Psoas muscle (tissue), 8 donors: ENCODE results near the gene ACADM. TPM values are rescaled to one million over a fixed set of nuclear protein-coding genes. Genes with fewer than 3 reads are reported as not detected.
"Not testable (repeated sequence)": the region's sequence is repeated elsewhere in the genome, so short reads cannot be mapped to it uniquely, and the experiment has no call there.

ENCODE experiments used
- ATAC-seq, 4 donors: fragments of 200-7000 bp; cut with Tn5 transposase; one replicate each; pipeline ENCODE4 v1.9.1; 2020; ENCODE audit warnings: moderate library complexity in 3 of 4, mild to moderate bottlenecking in 2 of 4
- DNase-seq, 2 donors: peaks; one replicate each; pipeline ENCODE4 v3.0.0-alpha.2; 2020
- H3K27ac ChIP-seq: fragments of 200-600 bp; one replicate; pipeline ENCODE4 v1.8.0; 2022
- H3K27me3 ChIP-seq, 3 donors: fragments of 200-600 bp in 1 of 3; one replicate each; pipeline versions ENCODE4 v1.6.1 to v1.8.0; 2013 to 2022; ENCODE audit warnings: low read length in 2 of 3, mild to moderate bottlenecking in 2 of 3, moderate library complexity in 1 of 3; ENCODE audit not compliant: insufficient read depth in 3 of 3
- H3K36me3 ChIP-seq, 2 donors: fragments of 200-600 bp in 1 of 2; one replicate each; pipeline versions ENCODE4 v1.6.1 to v1.8.0; 2013 to 2022; ENCODE audit warnings: low read depth in 1 of 2, mild to moderate bottlenecking in 1 of 2, moderate library complexity in 1 of 2; ENCODE audit not compliant: insufficient read depth in 1 of 2
- H3K4me1 ChIP-seq: fragments of 200-600 bp; one replicate; pipeline ENCODE4 v1.8.0; 2022
- H3K4me3 ChIP-seq: fragments of 200-600 bp; one replicate; pipeline ENCODE4 v1.8.0; 2022; ENCODE audit warnings: mild to moderate bottlenecking
- H3K9me3 ChIP-seq: fragments of 200-600 bp; one replicate; pipeline ENCODE4 v1.8.0; 2022
- CTCF ChIP-seq: fragments of 200-600 bp; IDR thresholded peaks from one replicate; pipeline ENCODE4 v1.8.0; 2022; ENCODE audit warnings: antibody characterized with exemption
- WGBS, 3 donors: extraction: QIAGEN DNeasy Blood & Tissue Kit; methylation state at CpG; one replicate each; pipeline versions ENCODE4 v1.1.6 to v1.1.7; 2013; 5-methylcytosine and 5-hydroxymethylcytosine counted together
- intact Hi-C, 2 donors: fragments of 100-400 bp; cut with DNase I; formaldehyde crosslinking; loops; one replicate each; pipeline versions ENCODE4 v1.11.0 to v1.14.2; 2022
- polyA plus RNA-seq, 3 donors: library from polyadenylated mRNA; stranded (reverse); fragments of 200-250 nt; gene quantifications; one replicate each; pipeline ENCODE4 v1.2.3, GENCODE V29; 2013
- total RNA-seq, 4 donors: library from RNA; stranded (reverse); fragmentation: NEBNext Ultra II Directional in 2 of 4; extraction: Animal tissue kit (Norgen Biotek cat#: 25700) in 2 of 4; gene quantifications; one replicate each; pipeline versions ENCODE4 v1.2.1 to v1.2.4, GENCODE V29; 2021 to 2023
- donor health status: healthy with polysubstance abuse.
- donor health status: DM: no; HTN: no; CAD: no; lungs with moderate emphysema.
- donor health status: Bipolar disorder and iron deficiency.
- donor health status: healthy.
- donor health status: DM: yes; HTN: yes; CAD: no.
- donor health status: DM: no; HTN: no; CAD: no.
- donor health status: DM: no; HTN: no; CAD: no.
- donor health status: DM: yes; HTN: yes; CAD: no.

The ACADM gene
- total and polyA plus RNA-seq, 7 donors: 101 to 226 (median 165) TPM

GRCh38 chr1:75736016-75736415 is 11.5 kb downstream of the ACADM start:
- peaks cover 9 to 83% of the 10 kb centered on the region in 2 donors for H3K36me3 ChIP-seq
- intact Hi-C loops: no loop called here
- no peak overlapping the region for H3K27ac ChIP-seq
- H3K4me1 ChIP-seq: peaks cover 8% of the 10 kb centered on the region
- no peak for TF ChIP-seq CTCF
- ATAC-seq (no peak), DNase-seq (no peak)
- H3K27me3 ChIP-seq: no peaks in the 10 kb centered on the region
- WGBS, 3 donors: 81 to 92% (median 82%) methylated on average over 1 of the region's 1 CpG
- no peak overlapping the region for H3K4me3 ChIP-seq
- H3K9me3 ChIP-seq: no peaks in the 10 kb centered on the region

DNA sequence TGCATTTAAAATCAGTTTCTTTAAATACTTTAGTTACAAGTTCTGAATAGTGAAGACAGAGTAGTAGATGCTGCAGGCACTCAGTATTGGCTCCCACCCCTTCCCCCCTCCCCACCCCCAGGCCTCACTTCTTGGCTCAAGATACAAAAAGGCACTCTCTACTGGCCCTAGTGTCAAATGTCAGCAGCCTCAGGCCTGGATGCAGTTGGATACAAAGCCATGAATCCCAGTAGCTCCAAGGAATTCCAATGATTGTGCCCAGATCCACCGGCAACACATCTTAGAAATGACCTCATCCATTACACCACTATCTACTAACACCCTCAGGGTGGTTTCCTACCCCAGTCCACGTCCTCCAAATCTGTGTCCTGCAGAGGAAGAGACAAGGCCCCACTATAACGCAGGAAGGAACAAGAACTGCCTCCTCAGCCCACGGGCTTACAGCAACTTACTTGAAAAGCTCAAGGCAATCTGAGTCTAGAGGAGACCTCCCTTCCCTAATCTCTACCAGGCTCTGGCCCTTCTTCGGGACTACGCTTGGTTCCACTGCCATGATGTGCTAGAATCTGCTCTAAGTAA is 17.6 kb downstream of the ACADM start:
- Histone ChIP-seq H3K27me3 (no peaks in the 10 kb centered on the region), H3K4me3 (no peak overlapping the region), H3K9me3 (no peaks in the 10 kb centered on the region), H3K27ac (no peak overlapping the region), H3K36me3 (peaks cover 6 to 95% of the 10 kb centered on the region in 2 donors), H3K4me1 (no peaks in the 10 kb centered on the region)
- no peak for TF ChIP-seq CTCF
- DNase-seq: no peak
- ATAC-seq: peak in 1 of 4 donors; percentile 46
- 68 to 82% (median 77%) methylated on average over 6 of the region's 6 CpGs for WGBS, 3 donors
- intact Hi-C loops: no loop called here

DNA sequence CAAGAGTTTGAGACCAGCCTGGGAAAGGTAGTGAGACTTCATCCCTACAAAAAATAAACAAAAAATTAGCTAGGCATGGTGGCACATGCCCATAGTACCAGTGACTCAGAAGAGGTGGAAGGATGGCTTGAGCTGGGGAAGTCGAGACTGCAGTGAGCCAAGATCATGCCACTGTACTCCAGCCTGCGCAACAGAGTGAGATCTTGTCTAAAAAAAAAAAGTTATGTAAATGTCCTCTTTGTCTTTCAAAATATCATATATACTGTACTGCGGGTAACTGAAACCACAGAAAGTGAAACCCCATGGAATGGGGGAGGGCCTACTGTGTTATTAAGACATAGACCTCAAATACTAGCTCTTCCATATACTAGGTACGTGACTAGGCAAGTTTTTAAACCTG is 20.8 kb downstream of the ACADM start:
- no peak overlapping the region for H3K27ac ChIP-seq
- 67 to 96% (median 95%) methylated on average over 4 of the region's 4 CpGs for WGBS, 3 donors
- no peak for DNase-seq
- intact Hi-C loops: no loop called here
- H3K4me1 ChIP-seq: no peaks in the 10 kb centered on the region
- no peaks in the 10 kb centered on the region for H3K27me3 ChIP-seq
- no peaks in the 10 kb centered on the region for H3K9me3 ChIP-seq
- no peak overlapping the region for H3K4me3 ChIP-seq
- no peak for ATAC-seq
- no peak for TF ChIP-seq CTCF
- H3K36me3 ChIP-seq: peaks cover 0 to 84% of the 10 kb centered on the region in 2 donors

DNA sequence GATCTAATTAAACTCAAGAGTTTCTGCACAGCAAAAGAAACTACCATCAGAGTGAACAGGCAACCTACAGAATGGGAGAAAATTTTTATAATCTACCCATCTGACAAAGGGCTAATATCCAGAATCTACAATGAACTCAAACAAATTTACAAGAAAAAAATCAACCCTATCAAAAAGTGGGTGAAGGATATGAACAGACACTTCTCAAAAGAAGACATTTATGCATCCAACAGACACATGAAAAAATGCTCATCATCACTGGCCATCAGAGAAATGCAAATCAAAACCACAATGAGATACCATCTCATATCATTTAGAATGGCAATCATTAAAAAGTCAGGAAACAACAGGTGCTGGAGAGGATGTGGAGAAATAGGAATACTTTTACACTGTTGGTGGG is 32.7 kb downstream of the ACADM start:
- H3K27ac ChIP-seq, H3K4me1 ChIP-seq, DNase-seq, H3K9me3 ChIP-seq, intact Hi-C loops, ATAC-seq, H3K27me3 ChIP-seq, H3K4me3 ChIP-seq: not testable (repeated sequence)
- peaks cover 2 to 63% of the 10 kb centered on the region in 2 donors for H3K36me3 ChIP-seq

GRCh38 chr1:75758543-75758942 is 34.0 kb downstream of the ACADM start:
- peaks cover 2 to 56% of the 10 kb centered on the region in 2 donors for H3K36me3 ChIP-seq

More at GRCh38 chr1:75758543-75758942, 34.0 kb downstream of the ACADM start:
- ATAC-seq, DNase-seq, H3K4me3 ChIP-seq, H3K27ac ChIP-seq, H3K27me3 ChIP-seq, H3K4me1 ChIP-seq, H3K9me3 ChIP-seq, intact Hi-C loops: not testable (repeated sequence)
- 83 to 99% (median 99%) methylated on average over 4 of the region's 4 CpGs for WGBS, 3 donors
